Right lung (tissue), 10 donors: ENCODE data around the gene NET1. TPM values are rescaled to one million over a fixed set of nuclear protein-coding genes. Genes with fewer than 3 reads are reported as not detected.
"Not testable (repeated sequence)": the region's sequence is repeated elsewhere in the genome, so short reads cannot be mapped to it uniquely, and the experiment has no call there.

ENCODE experiments used
- DNase-seq, 2 donors: peaks; one replicate each; pipeline ENCODE4 v3.0.0-alpha.2; 2013
- long read RNA-seq, 8 donors: transcript quantifications; one replicate each; lab custom pipeline, GENCODE V29; 2026
- polyA plus RNA-seq, 5 donors: library from polyadenylated mRNA; unstranded; fragments of 120-200 nt; gene quantifications; one replicate each; pipeline versions ENCODE4 v1.2.1 to v1.2.3, GENCODE V29; 2013; ENCODE audit warnings: inconsistent platforms in 1 of 5, low replicate concordance in 1 of 5; ENCODE audit not compliant: insufficient read length in 5 of 5, insufficient read depth in 1 of 5

Gene NET1, protein sequence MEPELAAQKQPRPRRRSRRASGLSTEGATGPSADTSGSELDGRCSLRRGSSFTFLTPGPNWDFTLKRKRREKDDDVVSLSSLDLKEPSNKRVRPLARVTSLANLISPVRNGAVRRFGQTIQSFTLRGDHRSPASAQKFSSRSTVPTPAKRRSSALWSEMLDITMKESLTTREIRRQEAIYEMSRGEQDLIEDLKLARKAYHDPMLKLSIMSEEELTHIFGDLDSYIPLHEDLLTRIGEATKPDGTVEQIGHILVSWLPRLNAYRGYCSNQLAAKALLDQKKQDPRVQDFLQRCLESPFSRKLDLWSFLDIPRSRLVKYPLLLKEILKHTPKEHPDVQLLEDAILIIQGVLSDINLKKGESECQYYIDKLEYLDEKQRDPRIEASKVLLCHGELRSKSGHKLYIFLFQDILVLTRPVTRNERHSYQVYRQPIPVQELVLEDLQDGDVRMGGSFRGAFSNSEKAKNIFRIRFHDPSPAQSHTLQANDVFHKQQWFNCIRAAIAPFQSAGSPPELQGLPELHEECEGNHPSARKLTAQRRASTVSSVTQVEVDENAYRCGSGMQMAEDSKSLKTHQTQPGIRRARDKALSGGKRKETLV
- polyA plus RNA-seq, result 100 to 1,000 TPM; 129 to 220 (median 187) TPM
- long read RNA-seq, donor 1, transcript NET1-202 (10 exons, 3,253 nt), result major isoform, 53 of 87 reads
- long read RNA-seq, donor 1, partial matches to known transcripts, result 33 of 87 reads
- long read RNA-seq, donor 1, other reads (novel, unspliced or antisense), result 0 of 87 reads
- long read RNA-seq, donor 2, transcript NET1-202 (10 exons, 3,253 nt), result major isoform, 21 of 27 reads
- long read RNA-seq, donor 2, partial matches to known transcripts, result 6 of 27 reads
- long read RNA-seq, donor 2, other reads (novel, unspliced or antisense), result 0 of 27 reads
- long read RNA-seq, donor 3, transcript NET1-202 (10 exons, 3,253 nt), result major isoform, 25 of 39 reads
- long read RNA-seq, donor 3, partial matches to known transcripts, result 11 of 39 reads
- long read RNA-seq, donor 3, other reads (novel, unspliced or antisense), result 0 of 39 reads
- long read RNA-seq, donor 4, transcript NET1-202 (10 exons, 3,253 nt), result major isoform, 21 of 25 reads
- long read RNA-seq, donor 4, partial matches to known transcripts, result 0 of 25 reads
- long read RNA-seq, donor 4, other reads (novel, unspliced or antisense), result 0 of 25 reads
- long read RNA-seq, donor 5, transcript NET1-202 (10 exons, 3,253 nt), result major isoform, 20 of 49 reads
- long read RNA-seq, donor 5, partial matches to known transcripts, result 28 of 49 reads
- long read RNA-seq, donor 5, other reads (novel, unspliced or antisense), result 0 of 49 reads
- long read RNA-seq, donor 6, transcript NET1-202 (10 exons, 3,253 nt), result major isoform, 37 of 73 reads
- long read RNA-seq, donor 6, partial matches to known transcripts, result 33 of 73 reads
- long read RNA-seq, donor 6, other reads (novel, unspliced or antisense), result 0 of 73 reads
- long read RNA-seq, donor 7, transcript NET1-202 (10 exons, 3,253 nt), result major isoform, 12 of 16 reads
- long read RNA-seq, donor 7, partial matches to known transcripts, result 0 of 16 reads
- long read RNA-seq, donor 7, other reads (novel, unspliced or antisense), result 0 of 16 reads
- long read RNA-seq, donor 8, transcript NET1-202 (10 exons, 3,253 nt), result major isoform, 6 of 7 reads
- long read RNA-seq, donor 8, partial matches to known transcripts, result 0 of 7 reads
- long read RNA-seq, donor 8, other reads (novel, unspliced or antisense), result 0 of 7 reads

GRCh38 chr10:5412277-5412941, at the start of gene NET1:
Gene NET1, plus strand, starts transcription at chr10:5412557. Its CDS starts 136 bp downstream, at chr10:5412693.
- DNase-seq, result peak; percentile 81 to 89

DNA sequence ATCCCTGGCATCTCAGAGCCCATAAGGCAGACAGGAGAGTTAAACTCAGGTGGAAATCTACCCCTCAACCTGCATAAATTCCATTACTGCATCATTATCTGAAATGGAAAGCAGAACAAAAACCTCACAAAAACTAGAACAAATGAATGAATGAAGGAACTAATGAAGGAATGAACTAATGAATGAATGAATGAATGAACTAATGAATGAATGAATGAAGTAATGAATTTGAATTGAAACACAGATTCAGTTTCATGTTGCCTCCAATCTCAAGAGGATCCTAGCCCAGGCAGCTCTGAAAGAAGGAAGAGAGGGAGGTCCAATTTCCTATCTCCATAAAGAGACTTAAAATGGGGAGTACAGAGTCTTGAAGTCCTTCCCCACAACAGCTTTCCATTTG, 49.5 kb upstream of the NET1 start:
- no peak for DNase-seq

- no peak for DNase-seq
These were observed 48.0 kb upstream of the NET1 start for GRCh38 chr10:5364374-5364773.

GRCh38 chr10:5364890-5365338, 47.4 kb upstream of the NET1 start, which contains the start of gene UCN3:
Gene UCN3, plus strand, starts transcription at chr10:5364966. Its CDS starts 8,755 bp downstream, at chr10:5373721.
- DNase-seq, result no peak

DNA sequence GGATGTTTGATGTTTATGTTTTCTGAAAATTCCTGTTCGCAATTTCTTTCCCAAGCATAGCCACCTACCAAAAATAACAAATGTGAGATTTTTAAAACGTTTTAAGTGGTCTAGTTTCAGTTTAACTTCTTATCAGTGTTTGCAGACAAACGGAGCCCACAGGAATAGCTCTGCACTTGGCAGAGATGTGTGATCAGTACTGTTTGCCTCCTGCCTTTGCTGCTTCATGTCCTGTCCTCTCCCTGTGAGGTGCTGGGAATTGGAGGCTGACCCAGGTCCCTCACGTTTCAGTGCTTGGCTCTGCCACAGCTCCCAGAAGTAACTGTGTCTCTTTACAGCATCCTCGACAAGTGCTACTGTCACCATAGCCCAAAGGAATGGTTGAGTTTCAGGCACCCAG, 46.4 kb upstream of the NET1 start:
- no peak for DNase-seq

DNA sequence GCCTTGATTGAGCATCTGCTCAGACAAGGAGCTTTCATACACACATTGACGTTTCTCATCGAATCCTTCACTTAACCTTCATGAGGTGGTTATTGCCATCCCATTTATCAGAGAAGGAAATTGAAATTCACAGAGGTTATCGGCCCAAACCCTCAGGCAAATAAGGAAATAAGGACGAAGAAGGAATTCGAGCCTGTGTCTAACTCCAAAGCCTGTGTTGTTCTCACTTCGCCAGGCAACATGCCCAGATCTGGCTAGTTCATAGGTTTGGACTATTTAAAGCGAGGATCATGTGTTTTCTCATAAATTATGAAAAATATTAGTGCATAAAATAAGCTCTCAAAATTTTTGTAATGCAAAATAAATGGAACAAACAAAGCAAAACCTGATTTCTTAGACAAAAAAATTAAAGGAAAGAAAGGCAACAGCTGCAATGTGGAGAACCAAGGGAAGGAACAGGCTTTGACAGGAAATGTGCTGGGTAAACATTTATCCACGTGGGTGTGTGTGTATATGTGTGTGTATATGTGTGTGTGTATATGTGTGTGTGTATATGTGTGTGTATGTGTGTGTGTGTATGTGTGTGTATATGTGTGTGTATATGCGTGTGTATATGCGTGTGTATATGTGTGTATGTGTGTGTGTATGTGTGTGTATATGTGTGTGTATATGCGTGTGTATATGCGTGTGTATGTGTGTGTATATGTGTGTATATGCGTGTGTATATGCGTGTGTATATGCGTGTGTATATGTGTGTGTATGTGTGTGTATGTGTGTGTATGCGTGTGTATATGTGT, 42.8 kb upstream of the NET1 start:
- no peak for DNase-seq

DNA sequence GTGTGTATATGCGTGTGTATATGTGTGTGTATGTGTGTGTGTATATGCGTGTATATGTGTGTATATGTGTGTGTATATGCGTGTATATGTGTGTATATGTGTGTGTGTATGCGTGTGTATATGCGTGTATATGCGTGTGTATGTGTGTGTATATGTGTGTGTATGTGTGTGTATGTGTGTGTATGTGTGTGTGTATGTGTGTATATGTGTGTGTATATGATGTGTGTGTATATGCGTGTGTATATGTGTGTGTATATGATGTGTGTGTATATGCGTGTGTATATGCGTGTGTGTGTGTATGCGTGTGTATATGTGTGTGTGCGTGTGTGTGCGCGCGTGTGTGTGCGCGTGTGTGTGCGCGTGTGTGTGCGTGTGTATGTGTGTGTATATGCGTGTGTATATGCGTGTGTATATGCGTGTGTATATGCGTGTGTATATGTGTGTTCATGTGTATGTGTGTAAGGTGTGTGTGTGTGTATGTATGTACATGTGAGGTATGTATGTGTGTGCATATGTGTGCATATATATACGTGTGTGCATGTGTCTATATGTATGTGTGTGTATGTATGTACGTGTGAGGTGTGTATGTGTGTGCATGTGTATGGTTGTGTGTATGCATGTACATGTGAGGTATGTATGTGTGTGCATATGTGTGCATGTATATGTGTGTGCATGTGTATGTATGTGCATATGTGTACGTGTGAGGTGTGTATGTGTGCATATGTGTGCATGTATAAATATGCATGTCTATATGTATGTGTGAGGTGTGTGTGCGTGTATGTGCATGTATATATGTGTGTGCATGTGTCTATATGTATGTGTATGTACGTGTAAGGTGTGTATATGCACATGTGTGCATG, 41.6 kb upstream of the NET1 start:
- no peak for DNase-seq

DNA sequence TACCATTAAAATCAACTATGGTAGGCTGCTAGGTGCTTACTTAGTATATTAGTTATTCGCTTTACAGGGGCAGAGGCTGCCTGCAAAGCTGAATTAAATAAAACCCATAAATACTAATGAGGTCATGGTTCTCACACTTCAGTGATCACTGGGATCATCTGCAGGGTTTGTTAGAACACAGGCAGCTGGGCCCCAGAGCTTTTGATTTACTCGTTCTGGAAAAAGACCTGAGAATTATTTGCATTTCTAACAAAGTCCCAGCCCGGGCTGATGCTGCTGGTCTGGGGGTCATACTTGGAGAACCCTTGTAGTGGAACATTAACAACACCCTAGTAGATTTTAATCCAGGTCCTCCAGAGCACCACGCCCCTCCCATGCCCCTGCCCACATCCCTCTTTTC, 39.0 kb upstream of the NET1 start:
- DNase-seq, result no peak

DNA sequence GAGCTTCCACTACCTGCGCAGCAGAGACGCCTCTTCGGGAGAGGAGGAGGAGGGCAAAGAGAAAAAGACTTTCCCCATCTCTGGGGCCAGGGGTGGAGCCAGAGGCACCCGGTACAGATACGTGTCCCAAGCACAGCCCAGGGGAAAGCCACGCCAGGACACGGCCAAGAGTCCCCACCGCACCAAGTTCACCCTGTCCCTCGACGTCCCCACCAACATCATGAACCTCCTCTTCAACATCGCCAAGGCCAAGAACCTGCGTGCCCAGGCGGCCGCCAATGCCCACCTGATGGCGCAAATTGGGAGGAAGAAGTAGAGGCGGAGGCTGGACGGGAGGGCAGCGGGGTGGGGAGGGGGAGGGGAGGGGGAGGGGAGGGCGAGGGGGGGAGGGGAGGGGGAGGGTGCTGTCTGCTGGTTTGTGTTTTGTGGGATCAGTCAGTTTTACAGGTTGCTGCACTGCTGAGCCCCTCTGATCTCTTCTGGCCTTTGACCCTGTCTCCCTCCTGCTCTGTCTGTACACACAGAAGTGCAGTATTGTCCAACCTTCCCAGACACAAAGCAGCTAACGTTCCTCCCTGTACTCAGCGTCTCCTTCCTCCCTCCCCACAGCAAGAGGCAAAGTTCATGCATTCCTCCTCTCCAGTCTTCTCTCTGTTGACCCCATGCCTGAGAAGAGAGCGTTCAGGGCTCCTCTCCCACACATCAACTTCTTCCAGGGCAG, 38.3 kb upstream of the NET1 start:
- DNase-seq, result no peak

DNA sequence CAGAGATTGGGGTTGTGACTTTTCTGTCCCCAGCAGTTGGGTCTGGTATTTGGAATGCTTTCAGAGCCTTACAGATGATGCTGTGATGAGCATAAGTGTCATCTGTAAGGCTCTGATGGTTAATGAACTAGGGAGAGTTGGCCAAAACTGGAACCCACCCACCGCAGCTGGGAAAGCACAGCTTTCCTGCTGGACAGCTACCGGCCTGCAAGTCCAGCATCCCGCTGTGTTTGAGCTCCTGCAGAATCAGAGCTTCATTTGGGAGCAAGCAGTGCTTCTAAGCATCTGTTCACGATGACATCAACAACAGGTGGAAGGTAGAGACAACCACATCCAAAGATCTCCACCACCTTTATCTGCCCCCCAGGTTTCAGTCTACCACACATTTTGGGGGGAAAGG, 35.9 kb upstream of the NET1 start:
- no peak for DNase-seq

DNA sequence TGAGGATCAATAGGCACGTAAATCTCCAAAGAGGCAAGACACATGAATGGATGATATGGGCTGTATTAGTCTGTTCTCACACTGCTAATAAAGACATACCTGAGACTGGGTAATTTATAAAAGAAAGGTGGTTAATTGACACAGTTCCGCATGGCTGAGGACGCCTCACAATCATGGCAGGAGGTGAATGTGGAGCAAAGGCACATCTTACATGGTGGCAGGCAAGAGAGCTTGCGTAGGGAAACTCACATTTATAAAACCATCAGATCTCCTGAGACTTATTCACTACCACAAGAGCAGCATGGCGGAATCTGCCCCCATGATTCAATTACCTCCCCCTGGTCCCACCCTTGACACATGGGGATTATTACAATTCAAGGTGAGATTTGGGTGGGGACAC, 33.2 kb upstream of the NET1 start:
- DNase-seq, result not testable (repeated sequence)

DNA sequence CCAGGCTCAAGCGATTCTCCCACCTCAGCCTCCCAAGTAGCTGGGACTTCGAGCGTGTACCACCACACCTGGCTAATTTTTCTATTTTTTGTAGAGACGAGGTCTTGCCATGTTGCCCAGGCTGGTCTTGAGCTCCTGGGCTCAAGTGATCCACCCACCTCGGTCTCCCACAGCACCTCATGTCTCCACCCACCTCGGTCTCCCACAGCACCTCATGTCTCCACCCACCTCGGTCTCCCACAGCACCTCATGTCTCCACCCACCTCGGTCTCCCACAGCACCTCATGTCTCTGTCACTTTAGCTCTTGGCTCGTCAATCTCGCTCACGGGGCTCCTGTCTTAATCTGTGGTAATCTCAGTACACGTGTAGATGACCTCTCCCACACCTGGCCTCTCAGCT, 32.0 kb upstream of the NET1 start:
- DNase-seq, result not testable (repeated sequence)

GRCh38 chr10:5381187-5381586, 31.2 kb upstream of the NET1 start:
- no peak for DNase-seq

- DNase-seq, result no peak
These were observed 27.1 kb upstream of the NET1 start for GRCh38 chr10:5385224-5385623.

DNA sequence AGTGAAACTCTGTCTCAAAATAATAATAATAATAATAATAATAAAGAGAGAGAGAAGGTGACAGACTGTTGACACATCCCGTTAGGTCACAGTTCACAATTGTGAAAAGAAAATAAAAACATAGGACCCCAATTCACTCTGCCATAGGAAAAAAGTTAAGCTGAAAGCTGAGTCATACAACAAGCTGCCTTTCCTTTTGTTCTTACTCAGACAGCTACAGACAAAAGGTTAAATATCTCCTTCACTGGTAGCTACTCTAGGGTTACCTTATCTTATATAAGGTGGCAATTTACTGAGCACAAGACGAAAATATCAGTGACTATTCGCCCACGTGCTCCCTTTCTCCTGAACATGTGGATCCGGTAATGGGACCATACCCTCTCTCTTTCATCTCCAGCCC, 25.2 kb upstream of the NET1 start:
- no peak for DNase-seq

- no peak for DNase-seq
These were observed 21.7 kb upstream of the NET1 start for GRCh38 chr10:5390607-5391205.

- no peak for DNase-seq
These were observed 20.6 kb upstream of the NET1 start for GRCh38 chr10:5391790-5392189.
